PC-9 (cell line): ENCODE measurements around the gene MXRA8.

Experiments
- CTCF ChIP-seq: fragments of 200-600 bp; sonication (generic); conservative IDR thresholded peaks from 2 replicates; pipeline ENCODE4 v1.6.1; 2017; ENCODE audit warnings: mixed run types, antibody characterized with exemption, mild to moderate bottlenecking, moderate library complexity
- EZH2 ChIP-seq: fragments of 200-600 bp; sonication (generic); IDR thresholded peaks from 2 replicates; pipeline ENCODE4 v1.8.0; 2017; ENCODE audit warnings: antibody characterized with exemption, low read depth

- TF ChIP-seq CTCF (no peak), EZH2 (no peak)
These were observed 36.8 kb upstream of the MXRA8 start for GRCh38 chr1:1395166-1395565.
